Esophagus muscularis mucosa (tissue), 4 donors: Measurements from ENCODE around the gene TRAPPC5. TPM values are rescaled to one million over a fixed set of nuclear protein-coding genes. Genes with fewer than 3 reads are reported as not detected.

Experiments used
- DNase-seq: peaks from one replicate; pipeline ENCODE4 v3.0.0-alpha.2; 2017; ENCODE audit errors: extremely low spot score
- H3K27ac ChIP-seq, 4 donors: fragments of 200-600 bp; sonication (generic); replicated peaks in 1 of 4; 1 replicate in 3 of 4; 2 replicates in 1 of 4; pipeline ENCODE4 v1.5.1; 2016 to 2019; ENCODE audit warnings: mild to moderate bottlenecking in 1 of 4
- H3K27me3 ChIP-seq, 4 donors: fragments of 200-600 bp; sonication (generic); one replicate each; pipeline versions ENCODE4 v1.5.1 to v1.6.0; 2016 to 2019
- H3K36me3 ChIP-seq, 4 donors: fragments of 200-600 bp; sonication (generic); one replicate each; pipeline ENCODE4 v1.5.1; 2016 to 2019
- H3K4me1 ChIP-seq, 4 donors: fragments of 200-600 bp; sonication (generic); one replicate each; pipeline ENCODE4 v1.5.1; 2016 to 2019
- H3K4me3 ChIP-seq, 4 donors: fragments of 200-600 bp; sonication (generic); 1 replicate in 2 of 4; 2 replicates in 2 of 4; pipeline ENCODE4 v1.5.1; 2016 to 2019; ENCODE audit warnings: mild to moderate bottlenecking in 4 of 4, moderate library complexity in 1 of 4
- H3K9me3 ChIP-seq, 4 donors: fragments of 200-600 bp; sonication (generic); 1 replicate in 3 of 4; 2 replicates in 1 of 4; pipeline ENCODE4 v1.5.1; 2016 to 2019
- CTCF ChIP-seq, 3 experiments: fragments of 200-600 bp in 2 of 3; fragments of 450-650 bp in 1 of 3; sonication (generic) in 2 of 3; IDR thresholded peaks; one replicate each; pipeline ENCODE4 v1.5.1; 2017 to 2019; ENCODE audit warnings: antibody characterized with exemption in 3 of 3, mild to moderate bottlenecking in 2 of 3, moderate library complexity in 1 of 3
- EP300 ChIP-seq: sonication (generic); formaldehyde crosslinking; IDR thresholded peaks from one replicate; pipeline ENCODE4 v1.6.1; 2017; ENCODE audit warnings: antibody characterized with exemption
- POLR2A ChIP-seq: fragments of 450-650 bp; IDR thresholded peaks from one replicate; pipeline ENCODE4 v1.6.1; 2017; ENCODE audit warnings: antibody characterized with exemption, moderate library complexity, mild to moderate bottlenecking, low read depth
- POLR2AphosphoS5 ChIP-seq, 2 donors: sonication (generic); formaldehyde crosslinking; IDR thresholded peaks; one replicate each; pipeline ENCODE4 v1.6.1; 2017; ENCODE audit warnings: antibody characterized with exemption in 2 of 2
- WGBS: methylation state at CpG from one replicate; pipeline ENCODE4 v1.1.5; 2018; 5-methylcytosine and 5-hydroxymethylcytosine counted together
- intact Hi-C: fragments of 100-400 bp; cut with DNase I; formaldehyde crosslinking; loops from one replicate; pipeline ENCODE4 v1.15.1; 2023
- total RNA-seq, 4 donors: library from RNA; depleted of rRNA; stranded (reverse); fragments of >200 nt; gene quantifications; one replicate each; pipeline versions ENCODE4 v1.1.0 to v1.2.1, GENCODE V29; 2016

Gene TRAPPC5
- total RNA-seq, 4 donors from 2014 or later, result 12.5 to 84.7 (median 64.8) TPM

GRCh38 chr19:7706188-7706954, 25.7 kb downstream of the TRAPPC5 start:
- intact Hi-C loops, result no loop called here
- H3K27me3 ChIP-seq, result peaks cover 0 to 53% (median 0%) of the 10 kb centered on the region in 4 donors
- DNase-seq, result no peak
- no peak overlapping the region for H3K4me3 ChIP-seq
- H3K27ac ChIP-seq, result peak overlapping the region in 2 of 4 donors; percentile 14
- 68% methylated on average over 14 of the region's 14 CpGs for WGBS
- no peaks in the 10 kb centered on the region for H3K9me3 ChIP-seq
- H3K4me1 ChIP-seq, result no peaks in the 10 kb centered on the region
- H3K36me3 ChIP-seq, result no peaks in the 10 kb centered on the region
- TF ChIP-seq CTCF (IDR thresholded peaks at IDR 0.05), result no peak
- TF ChIP-seq POLR2A, result no peak

- no peak for DNase-seq
- no peak for TF ChIP-seq CTCF (IDR thresholded peaks at IDR 0.05)
- TF ChIP-seq POLR2AphosphoS5 (IDR thresholded peaks at IDR 0.05), result no peak
- TF ChIP-seq POLR2A, result no peak
- TF ChIP-seq EP300, result no peak
- Histone ChIP-seq H3K27ac (peak overlapping the region in 2 of 4 donors; percentile 14), H3K4me1 (no peaks in the 10 kb centered on the region), H3K36me3 (no peaks in the 10 kb centered on the region), H3K9me3 (no peaks in the 10 kb centered on the region), H3K4me3 (no peak overlapping the region), H3K27me3 (peaks cover 0 to 46% (median 0%) of the 10 kb centered on the region in 4 donors)
- intact Hi-C loops, result no loop called here
- WGBS, result 64% methylated on average over 6 of the region's 8 CpGs
These were observed 26.4 kb downstream of the TRAPPC5 start for GRCh38 chr19:7706955-7707456.

GRCh38 chr19:7709932-7710460, 29.4 kb downstream of the TRAPPC5 start:
- Histone ChIP-seq H3K36me3 (no peaks in the 10 kb centered on the region), H3K4me3 (no peak overlapping the region), H3K9me3 (no peaks in the 10 kb centered on the region), H3K27ac (no peak overlapping the region), H3K27me3 (peaks cover 0 to 25% (median 0%) of the 10 kb centered on the region in 4 donors), H3K4me1 (no peaks in the 10 kb centered on the region)
- DNase-seq, result no peak
- intact Hi-C loops, result no loop called here
- TF ChIP-seq POLR2A (no peak), POLR2AphosphoS5 (IDR thresholded peaks at IDR 0.05) (no peak), EP300 (no peak), CTCF (IDR thresholded peaks at IDR 0.05) (no peak)
- WGBS, result 76% methylated on average over 10 of the region's 10 CpGs

GRCh38 chr19:7710616-7711015, 30.0 kb downstream of the TRAPPC5 start:
- DNase-seq, result no peak
- H3K4me3 ChIP-seq, result no peak overlapping the region
- TF ChIP-seq POLR2AphosphoS5 (IDR thresholded peaks at IDR 0.05) (no peak), POLR2A (no peak), EP300 (no peak), CTCF (IDR thresholded peaks at IDR 0.05) (no peak)
- H3K27ac ChIP-seq, result no peak overlapping the region
- H3K9me3 ChIP-seq, result no peaks in the 10 kb centered on the region
- H3K4me1 ChIP-seq, result no peaks in the 10 kb centered on the region
- no peaks in the 10 kb centered on the region for H3K36me3 ChIP-seq
- peaks cover 0 to 24% (median 0%) of the 10 kb centered on the region in 4 donors for H3K27me3 ChIP-seq
- intact Hi-C loops, result no loop called here
- WGBS, result 78% methylated on average over 5 of the region's 5 CpGs
